ENCODE results near the gene MTFP1.
"Not testable (repeated sequence)": the region's sequence is repeated elsewhere in the genome, so short reads cannot be mapped to it uniquely, and the experiment has no call there.

MTFP1 gene

DNA sequence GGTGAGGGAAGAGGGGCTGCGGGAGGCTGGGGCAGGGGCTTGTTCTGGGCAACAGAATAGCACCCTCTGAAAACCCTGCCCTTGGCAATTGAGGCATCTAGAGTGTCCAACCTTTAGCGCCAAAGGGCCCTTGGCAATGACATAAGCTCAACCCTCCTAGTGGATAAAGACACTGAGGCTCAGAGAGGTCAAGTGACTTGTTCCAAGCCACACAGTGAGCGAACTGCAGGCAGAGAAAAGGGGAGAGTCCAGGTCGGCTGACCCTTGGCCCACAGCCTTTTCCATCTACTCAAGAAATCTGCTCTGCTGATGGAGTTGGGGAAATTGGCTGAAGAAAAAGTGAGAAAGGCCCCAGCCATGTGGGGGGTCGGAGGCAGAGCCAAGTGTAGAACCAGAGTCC, 25.9 kb upstream of the MTFP1 start:
- Histone ChIP-seq H3K4ac (ENCODE audit: low read depth in 1 of 2, low read length in 2 of 2) (no peak overlapping the region), H3K4me2 (ENCODE audit: low read length, poor library complexity, severe bottlenecking) (no peak overlapping the region), H3K27ac (ENCODE audit: low read length, poor library complexity, severe bottlenecking) (no peak overlapping the region), H3K36me3 (ENCODE audit: control insufficient read depth in 1 of 2, insufficient read depth in 2 of 2, low read depth in 1 of 2, low read length in 2 of 2) (peaks cover 2 to 13% of the 10 kb centered on the region in 2 experiments), H3K4me1 (ENCODE audit: control insufficient read depth, insufficient read depth, low read depth, low read length) (peaks cover 25% of the 10 kb centered on the region), H2BK5ac (ENCODE audit: low read depth, low read length, poor library complexity, severe bottlenecking) (no peak overlapping the region), H4K8ac (ENCODE audit: low read length) (no peak overlapping the region), H2BK12ac (ENCODE audit: low read length in 2 of 2) (no peak overlapping the region), H3K23ac (ENCODE audit: low read length in 2 of 2) (no peak overlapping the region), H3K18ac (ENCODE audit: low read depth in 1 of 2, low read length in 2 of 2) (no peak overlapping the region), H4K91ac (ENCODE audit: low read length) (no peak overlapping the region), H2BK120ac (ENCODE audit: low read depth, low read length) (no peak overlapping the region), H2BK15ac (ENCODE audit: low read depth, poor library complexity, severe bottlenecking) (no peak overlapping the region), H3K9ac (ENCODE audit: low read length) (peak overlapping the region; percentile 54), H2AK5ac (ENCODE audit: low read length, severe bottlenecking) (no peak overlapping the region), H3K14ac (ENCODE audit: low read length in 2 of 2) (no peak overlapping the region), H3K9me3 (ENCODE audit: control insufficient read depth, low read length) (no peaks in the 10 kb centered on the region), H3K4me3 (ENCODE audit: insufficient read depth in 1 of 2, low read depth in 1 of 2, low read length in 2 of 2) (peak overlapping the region in 1 of 2 experiments; percentile 23), H2AFZ (ENCODE audit: low read depth, low read length) (no peak overlapping the region), H3K79me1 (replicated peaks; ENCODE audit: low read length, poor library complexity, severe bottlenecking) (peaks cover 34% of the 10 kb centered on the region), H3K27me3 (ENCODE audit: control insufficient read depth in 1 of 2, insufficient read depth in 1 of 2, low read length in 2 of 2) (no peaks in the 10 kb centered on the region)
- 96% methylated on average over 4 of the region's 5 CpGs for WGBS
- no peak for DNase-seq

GRCh38 chr22:30400159-30400558, 25.4 kb upstream of the MTFP1 start:
- WGBS = 100% methylated on average over 1 of the region's 1 CpG
- Histone ChIP-seq H4K8ac (ENCODE audit: low read length) (no peak overlapping the region), H2AK5ac (ENCODE audit: low read length, severe bottlenecking) (no peak overlapping the region), H3K27ac (ENCODE audit: low read length, poor library complexity, severe bottlenecking) (no peak overlapping the region), H3K4me1 (ENCODE audit: control insufficient read depth, insufficient read depth, low read depth, low read length) (peaks cover 25% of the 10 kb centered on the region), H2BK120ac (ENCODE audit: low read depth, low read length) (no peak overlapping the region), H2BK5ac (ENCODE audit: low read depth, low read length, poor library complexity, severe bottlenecking) (no peak overlapping the region), H3K36me3 (ENCODE audit: control insufficient read depth in 1 of 2, insufficient read depth in 2 of 2, low read depth in 1 of 2, low read length in 2 of 2) (peaks cover 2 to 13% of the 10 kb centered on the region in 2 experiments), H2BK15ac (ENCODE audit: low read depth, poor library complexity, severe bottlenecking) (no peak overlapping the region), H3K18ac (ENCODE audit: low read depth in 1 of 2, low read length in 2 of 2) (no peak overlapping the region), H2AFZ (ENCODE audit: low read depth, low read length) (no peak overlapping the region), H3K79me1 (replicated peaks; ENCODE audit: low read length, poor library complexity, severe bottlenecking) (peaks cover 34% of the 10 kb centered on the region), H3K14ac (ENCODE audit: low read length in 2 of 2) (no peak overlapping the region), H3K4me3 (ENCODE audit: insufficient read depth in 1 of 2, low read depth in 1 of 2, low read length in 2 of 2) (no peak overlapping the region), H3K27me3 (ENCODE audit: control insufficient read depth in 1 of 2, insufficient read depth in 1 of 2, low read length in 2 of 2) (no peaks in the 10 kb centered on the region), H3K4ac (ENCODE audit: low read depth in 1 of 2, low read length in 2 of 2) (no peak overlapping the region), H4K91ac (ENCODE audit: low read length) (no peak overlapping the region), H3K4me2 (ENCODE audit: low read length, poor library complexity, severe bottlenecking) (no peak overlapping the region), H2BK12ac (ENCODE audit: low read length in 2 of 2) (no peak overlapping the region), H3K9ac (ENCODE audit: low read length) (no peak overlapping the region), H3K23ac (ENCODE audit: low read length in 2 of 2) (no peak overlapping the region), H3K9me3 (ENCODE audit: control insufficient read depth, low read length) (no peaks in the 10 kb centered on the region)
- no peak for DNase-seq

- not testable (repeated sequence) for H2AK5ac ChIP-seq (ENCODE audit: low read length, severe bottlenecking); H3K4ac ChIP-seq (ENCODE audit: low read depth in 1 of 2, low read length in 2 of 2); H3K9ac ChIP-seq (ENCODE audit: low read length); H3K4me2 ChIP-seq (ENCODE audit: low read length, poor library complexity, severe bottlenecking); H3K14ac ChIP-seq (ENCODE audit: low read length in 2 of 2); H3K4me3 ChIP-seq (ENCODE audit: insufficient read depth in 1 of 2, low read depth in 1 of 2, low read length in 2 of 2); H3K9me3 ChIP-seq (ENCODE audit: control insufficient read depth, low read length); H2AFZ ChIP-seq (ENCODE audit: low read depth, low read length); DNase-seq; H2BK15ac ChIP-seq (ENCODE audit: low read depth, poor library complexity, severe bottlenecking); H2BK5ac ChIP-seq (ENCODE audit: low read depth, low read length, poor library complexity, severe bottlenecking); H3K27me3 ChIP-seq (ENCODE audit: control insufficient read depth in 1 of 2, insufficient read depth in 1 of 2, low read length in 2 of 2); H4K8ac ChIP-seq (ENCODE audit: low read length); H3K27ac ChIP-seq (ENCODE audit: low read length, poor library complexity, severe bottlenecking); H3K23ac ChIP-seq (ENCODE audit: low read length in 2 of 2); H4K91ac ChIP-seq (ENCODE audit: low read length); H2BK12ac ChIP-seq (ENCODE audit: low read length in 2 of 2); H3K18ac ChIP-seq (ENCODE audit: low read depth in 1 of 2, low read length in 2 of 2); H2BK120ac ChIP-seq (ENCODE audit: low read depth, low read length)
- WGBS = 98% methylated on average over 2 of the region's 3 CpGs
- Histone ChIP-seq H3K36me3 (ENCODE audit: control insufficient read depth in 1 of 2, insufficient read depth in 2 of 2, low read depth in 1 of 2, low read length in 2 of 2) (peaks cover 7 to 13% of the 10 kb centered on the region in 2 experiments), H3K4me1 (ENCODE audit: control insufficient read depth, insufficient read depth, low read depth, low read length) (peaks cover 25% of the 10 kb centered on the region), H3K79me1 (replicated peaks; ENCODE audit: low read length, poor library complexity, severe bottlenecking) (peaks cover 39% of the 10 kb centered on the region)
These were observed 24.5 kb upstream of the MTFP1 start for GRCh38 chr22:30401024-30401423.

DNA sequence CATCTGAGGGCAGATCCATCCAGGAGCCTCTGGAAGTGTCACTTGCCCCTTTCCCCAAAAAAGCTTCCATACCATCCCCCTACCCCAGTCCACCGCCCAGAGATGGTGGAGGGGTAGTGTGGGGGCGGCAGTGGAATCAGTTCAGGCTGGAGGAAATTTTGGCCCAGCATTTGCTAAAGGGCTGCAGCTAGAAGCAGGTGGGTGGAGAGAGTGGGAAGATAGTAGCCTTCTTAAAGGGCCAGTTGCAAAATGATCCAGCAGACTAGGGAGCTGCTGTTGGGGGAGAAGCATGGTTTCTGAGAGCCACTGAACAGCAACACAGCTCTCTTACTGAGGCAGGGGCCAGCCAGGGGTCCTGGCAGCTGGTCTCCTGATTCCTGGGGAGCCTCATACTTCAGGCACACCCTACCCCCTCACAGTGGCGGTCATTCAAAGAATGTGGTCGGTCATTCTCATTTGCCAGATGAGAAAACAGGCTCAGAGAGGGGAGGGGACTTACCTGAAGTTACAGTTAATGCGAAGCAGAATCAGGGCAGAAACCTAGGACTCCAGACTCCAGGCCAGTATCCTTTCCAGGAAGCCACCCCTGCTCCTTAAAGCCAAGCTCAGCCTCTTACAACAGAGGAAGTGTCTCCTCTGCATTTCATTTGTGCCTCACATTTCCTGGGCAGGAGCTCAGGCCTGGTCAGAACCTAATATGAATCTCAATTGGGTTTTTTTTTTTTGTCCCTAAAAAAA, 23.4 kb upstream of the MTFP1 start:
- Histone ChIP-seq H3K9me3 (ENCODE audit: control insufficient read depth, low read length) (no peaks in the 10 kb centered on the region), H3K27ac (ENCODE audit: low read length, poor library complexity, severe bottlenecking) (no peak overlapping the region), H3K4me3 (ENCODE audit: insufficient read depth in 1 of 2, low read depth in 1 of 2, low read length in 2 of 2) (no peak overlapping the region), H4K91ac (ENCODE audit: low read length) (no peak overlapping the region), H3K79me1 (replicated peaks; ENCODE audit: low read length, poor library complexity, severe bottlenecking) (peaks cover 39% of the 10 kb centered on the region), H3K4me1 (ENCODE audit: control insufficient read depth, insufficient read depth, low read depth, low read length) (peaks cover 19% of the 10 kb centered on the region), H3K4ac (ENCODE audit: low read depth in 1 of 2, low read length in 2 of 2) (no peak overlapping the region), H3K27me3 (ENCODE audit: control insufficient read depth in 1 of 2, insufficient read depth in 1 of 2, low read length in 2 of 2) (no peaks in the 10 kb centered on the region), H2BK12ac (ENCODE audit: low read length in 2 of 2) (no peak overlapping the region), H2AFZ (ENCODE audit: low read depth, low read length) (no peak overlapping the region), H2BK15ac (ENCODE audit: low read depth, poor library complexity, severe bottlenecking) (no peak overlapping the region), H3K36me3 (ENCODE audit: control insufficient read depth in 1 of 2, insufficient read depth in 2 of 2, low read depth in 1 of 2, low read length in 2 of 2) (peaks cover 18 to 25% of the 10 kb centered on the region in 2 experiments), H3K23ac (ENCODE audit: low read length in 2 of 2) (no peak overlapping the region), H2AK5ac (ENCODE audit: low read length, severe bottlenecking) (no peak overlapping the region), H4K8ac (ENCODE audit: low read length) (no peak overlapping the region), H2BK5ac (ENCODE audit: low read depth, low read length, poor library complexity, severe bottlenecking) (no peak overlapping the region), H3K4me2 (ENCODE audit: low read length, poor library complexity, severe bottlenecking) (no peak overlapping the region), H3K18ac (ENCODE audit: low read depth in 1 of 2, low read length in 2 of 2) (no peak overlapping the region), H3K14ac (ENCODE audit: low read length in 2 of 2) (no peak overlapping the region), H2BK120ac (ENCODE audit: low read depth, low read length) (no peak overlapping the region), H3K9ac (ENCODE audit: low read length) (peak overlapping the region; percentile 45)
- DNase-seq = no peak
- WGBS = 67% methylated on average over 4 of the region's 5 CpGs

Measured in mesenchymal stem cell (in vitro differentiated cells and primary cell).